ENCODE data around the gene TMEM45B.

TMEM45B gene

DNA sequence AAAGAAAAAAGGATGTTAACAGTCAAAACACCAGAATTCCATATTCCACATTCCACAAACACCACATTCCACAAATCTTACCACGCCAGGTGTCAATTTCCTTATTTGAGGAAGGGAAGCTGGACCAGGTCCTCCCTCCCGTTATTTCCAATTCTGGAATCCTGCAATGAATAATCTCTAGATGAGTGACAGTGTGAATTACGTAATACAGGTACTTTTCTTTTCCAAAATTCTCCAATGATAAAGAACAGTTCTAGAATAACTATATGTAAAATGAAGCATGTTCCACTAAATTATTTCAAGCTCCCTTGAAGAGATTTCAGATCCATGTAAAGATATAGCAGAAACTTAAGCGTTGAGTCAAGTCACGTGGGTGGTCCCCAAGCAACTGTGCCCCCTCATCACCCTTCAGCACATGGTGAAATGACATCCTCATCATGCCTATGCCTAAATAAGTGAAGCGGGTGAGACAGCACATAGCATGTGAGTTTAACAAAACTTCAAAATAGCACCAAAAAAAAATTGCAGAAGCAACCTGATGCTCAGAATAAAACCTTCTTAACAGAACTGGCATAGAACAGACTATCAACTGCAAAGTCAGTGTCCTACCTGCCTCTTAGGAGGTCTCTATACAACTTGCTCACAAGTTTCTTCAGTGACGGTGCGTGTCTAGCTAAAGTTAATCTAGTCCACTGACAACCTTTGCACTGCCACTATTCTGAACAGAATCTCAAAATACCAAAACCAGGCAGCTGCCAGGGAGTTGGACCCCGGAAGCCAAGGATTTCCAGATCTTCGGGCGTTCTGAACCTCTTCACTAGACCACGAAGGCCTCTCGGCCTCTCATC is 78.9 kb downstream of the TMEM45B start:
- TF ChIP-seq ZNF274 (IDR thresholded peaks at IDR 0.05; ENCODE audit: low read depth, low read length), result no peak
- H3K4me3 ChIP-seq (ENCODE audit: low read length), result peak overlapping the region; percentile 96

DNA sequence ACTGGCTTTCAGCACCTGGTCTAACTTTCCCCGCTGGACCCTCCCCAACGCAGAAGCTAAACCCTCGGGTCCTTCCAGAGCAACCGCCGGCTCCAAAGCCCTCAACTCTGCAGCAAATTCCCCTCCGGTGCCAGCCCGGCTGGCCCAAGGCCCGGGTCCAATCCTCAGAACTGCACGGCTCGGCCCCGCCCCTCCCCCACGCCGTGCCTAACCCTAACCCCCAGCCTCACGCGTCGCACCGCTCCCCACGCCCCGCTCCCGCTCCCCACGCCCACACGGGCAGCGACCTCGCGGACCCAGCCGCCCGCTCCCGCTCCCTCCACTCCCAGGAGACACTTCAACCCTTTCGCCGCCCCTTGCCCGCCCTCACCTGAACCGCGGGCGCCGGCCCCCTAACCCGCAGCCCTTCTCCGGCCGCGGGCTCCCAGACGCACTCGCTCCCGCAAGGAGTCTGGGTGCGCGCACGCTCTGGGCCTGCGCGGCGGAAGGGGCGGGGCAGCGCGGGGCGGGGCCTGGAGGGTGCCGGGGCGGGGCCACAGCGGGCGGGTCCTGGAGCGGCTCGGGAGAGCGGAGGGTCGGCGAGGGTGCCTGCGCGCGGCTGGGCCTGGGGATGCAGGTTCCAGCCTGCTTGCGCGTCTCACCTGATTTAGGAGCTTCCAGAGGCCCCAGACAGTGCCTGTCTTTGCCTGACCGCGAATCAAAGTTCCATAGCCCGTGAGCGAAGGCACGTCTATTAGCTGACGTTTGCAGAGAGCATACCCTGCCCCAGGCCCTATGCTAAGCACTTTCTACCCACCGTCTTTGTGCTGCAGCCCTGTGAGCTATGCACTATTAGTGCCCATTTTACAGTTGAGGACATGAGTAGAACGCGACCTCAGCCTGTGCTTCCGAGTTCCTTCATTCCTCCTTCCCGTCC is 79.7 kb downstream of the TMEM45B start, which contains the start of gene NFRKB:
Gene NFRKB, minus strand, starts transcription at position 453 of the 916 bp plus-strand sequence. CDS start 2,729 bp downstream, outside the sequence.
- TF ChIP-seq ZNF274 (IDR thresholded peaks at IDR 0.05; ENCODE audit: low read depth, low read length), result no peak
- peak within 1 kb of the TSS; percentile 96 for H3K4me3 ChIP-seq (ENCODE audit: low read length)

DNA sequence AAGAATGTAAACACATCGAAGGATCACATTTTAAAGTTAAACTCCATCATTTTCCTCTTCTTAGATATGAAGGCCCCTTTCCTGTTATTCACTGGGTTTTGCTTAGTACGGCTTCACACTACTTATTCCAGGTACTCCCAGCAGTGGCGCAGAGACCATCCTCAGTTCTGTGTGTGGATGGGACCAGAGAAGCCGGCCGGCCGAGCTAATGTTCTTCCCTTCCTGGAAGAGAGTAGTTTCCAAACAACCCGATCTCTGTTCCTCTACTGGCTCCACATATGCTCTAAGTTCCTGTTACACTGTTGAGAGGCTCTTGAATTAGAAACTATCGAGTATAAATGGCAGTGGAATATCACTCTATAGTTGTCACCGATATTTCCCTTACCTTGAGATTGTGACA is 80.4 kb downstream of the TMEM45B start:
- no peak for TF ChIP-seq ZNF274 (IDR thresholded peaks at IDR 0.05; ENCODE audit: low read depth, low read length)
- peak overlapping the region; percentile 96; the same call in 1 of the 2 replicates for H3K4me3 ChIP-seq (ENCODE audit: low read length)

- TF ChIP-seq ZNF274 (IDR thresholded peaks at IDR 0.05; ENCODE audit: low read depth, low read length), result no peak
- H3K4me3 ChIP-seq (ENCODE audit: low read length), result no peak overlapping the region
Observed at GRCh38 chr11:129905402-129905801, 89.8 kb downstream of the TMEM45B start.

All from GM08714 (cell line).